H1 (cell line): ENCODE data around the gene RBM4B. TPM values are rescaled to one million over a fixed set of nuclear protein-coding genes. Genes with fewer than 3 reads are reported as not detected.

Experiments used
- POLR2A ChIP-seq, 2 experiments: IDR thresholded peaks; 1 replicate in 1 of 2; 2 replicates in 1 of 2; pipeline ENCODE4 v1.6.1; 2011; ENCODE audit warnings: low read depth in 2 of 2, low read length in 2 of 2, mild to moderate bottlenecking in 2 of 2; ENCODE audit errors: control extremely low read depth in 1 of 2
- SIN3A ChIP-seq, 2 experiments: IDR thresholded peaks in 1 of 2; conservative IDR thresholded peaks in 1 of 2; 2 replicates each; pipeline ENCODE4 v1.6.1; 2011 to 2012; ENCODE audit warnings: low read length in 2 of 2, improper control_type of control experiment in 1 of 2, low read depth in 1 of 2, mild to moderate bottlenecking in 1 of 2
- TAF1 ChIP-seq: IDR thresholded peaks from 2 replicates; pipeline ENCODE4 v1.6.1; 2011; ENCODE audit warnings: mild to moderate bottlenecking, low read depth, low read length
- TBP ChIP-seq: IDR thresholded peaks from 2 replicates; pipeline ENCODE4 v1.6.1; 2011; ENCODE audit warnings: low read depth, low read length, improper control_type of control experiment
- polyA plus RNA-seq, 7 experiments: library from polyadenylated mRNA; depleted of rRNA in 3 of 7; stranded (reverse) in 5 of 7; unstranded in 2 of 7; fragments of >200 nt in 5 of 7; fragments of 200-250 nt in 2 of 7; gene quantifications; 1 replicate in 5 of 7; 2 replicates in 1 of 7; 4 replicates in 1 of 7; pipeline versions ENCODE4 v1.2.1 to v1.2.3, GENCODE V29; 2011 to 2013; ENCODE audit warnings: missing spikeins in 2 of 7, mixed read lengths in 2 of 7
- total RNA-seq: library from RNA; stranded (reverse); fragmentation: NEBNext Ultra II Directional; extraction: Animal tissue kit (Norgen Biotek cat#: 25700); gene quantifications from 2 replicates; pipeline ENCODE4 v1.2.1, GENCODE V29; 2021

Gene RBM4B
- total and polyA plus RNA-seq, 2 of the 8 experiments (the other 6 are each of a cell fraction or from before 2014, with no cell fraction given): 27.5 to 30.5 TPM

GRCh38 chr11:66710384-66710930 is 32.8 kb upstream of the RBM4B start (continued):
- TF ChIP-seq POLR2A (IDR thresholded peaks at IDR 0.05; ENCODE audit: control extremely low read depth in 1 of 2, low read depth in 2 of 2, low read length in 2 of 2): no peak
- no peak for TF ChIP-seq TAF1
- TF ChIP-seq TBP: no peak
- TF ChIP-seq SIN3A (conservative IDR thresholded peaks at IDR 0.05 in 1 of 2, IDR thresholded peaks at IDR 0.05 in 1 of 2; ENCODE audit: low read depth in 1 of 2, low read length in 2 of 2): no peak
